ENCODE data around the gene RPIA.

- no peak for TF ChIP-seq CTCF (IDR thresholded peaks at IDR 0.05)
- TF ChIP-seq POLR2AphosphoS5 (IDR thresholded peaks at IDR 0.05; ENCODE audit: low read depth, low read length): no peak
- TF ChIP-seq SIN3A (IDR thresholded peaks at IDR 0.05; ENCODE audit: borderline replicate concordance, insufficient read depth, low read depth, low read length): no peak
Observed at GRCh38 chr2:88698027-88698413, 6.5 kb downstream of the RPIA start.

Measured in Panc1 (cell line).